ENCODE results near the gene SLC35E2B.
"Not testable (repeated sequence)": the region's sequence is repeated elsewhere in the genome, so short reads cannot be mapped to it uniquely, and the experiment has no call there.

Gene SLC35E2B

GRCh38 chr1:1702506-1702905 lies 9.9 kb upstream of the SLC35E2B start:
- DNase-seq: not testable (repeated sequence)

GRCh38 chr1:1700557-1700956 lies 8.0 kb upstream of the SLC35E2B start:
- DNase-seq: not testable (repeated sequence)

- not testable (repeated sequence) for DNase-seq
Observed at GRCh38 chr1:1700067-1700466, 7.5 kb upstream of the SLC35E2B start.

GRCh38 chr1:1699061-1699460 lies 6.5 kb upstream of the SLC35E2B start:
- DNase-seq: not testable (repeated sequence)

GRCh38 chr1:1697358-1698183 lies 5.0 kb upstream of the SLC35E2B start:
- DNase-seq: not testable (repeated sequence)

- not testable (repeated sequence) for DNase-seq
Observed at GRCh38 chr1:1696431-1697357, 4.1 kb upstream of the SLC35E2B start.

- peak in 1 of 2 donors; percentile 78 for DNase-seq
Observed at GRCh38 chr1:1692324-1692713, 276 bp downstream of the SLC35E2B start.

GRCh38 chr1:1691443-1691842 lies 1.2 kb downstream of the SLC35E2B start:
- DNase-seq: not testable (repeated sequence)

- DNase-seq: not testable (repeated sequence)
Observed at GRCh38 chr1:1689526-1689925, 3.1 kb downstream of the SLC35E2B start.

GRCh38 chr1:1687846-1688245 lies 4.7 kb downstream of the SLC35E2B start:
- no peak for DNase-seq

GRCh38 chr1:1684031-1684681 lies 8.4 kb downstream of the SLC35E2B start:
- no peak for DNase-seq

GRCh38 chr1:1683104-1683905 lies 9.3 kb downstream of the SLC35E2B start:
- DNase-seq: no peak

- no peak for DNase-seq
Observed at GRCh38 chr1:1680912-1681273, 11.7 kb downstream of the SLC35E2B start.

- no peak for DNase-seq
Observed at GRCh38 chr1:1680031-1680911, 12.3 kb downstream of the SLC35E2B start.

GRCh38 chr1:1678581-1679380 lies 13.8 kb downstream of the SLC35E2B start:
- DNase-seq: no peak

- peak in 1 of 2 donors; percentile 12 for DNase-seq
Observed at GRCh38 chr1:1677718-1678580, 14.6 kb downstream of the SLC35E2B start.

GRCh38 chr1:1676087-1676486 lies 16.5 kb downstream of the SLC35E2B start:
- DNase-seq: not testable (repeated sequence)

- DNase-seq: not testable (repeated sequence)
Observed at GRCh38 chr1:1675218-1675617, 17.4 kb downstream of the SLC35E2B start.

- DNase-seq: not testable (repeated sequence)
Observed at GRCh38 chr1:1674806-1675205, 17.8 kb downstream of the SLC35E2B start.
